GM23248 (cell line): ENCODE measurements around the gene CD5L.

Experiments
- EZH2 ChIP-seq: fragments of 200-600 bp; sonication (generic); IDR thresholded peaks from 2 replicates; pipeline ENCODE4 v1.6.1; 2018; ENCODE audit warnings: antibody characterized with exemption, mild to moderate bottlenecking; ENCODE audit not compliant: insufficient read depth, poor library complexity, severe bottlenecking
- EZH2phosphoT487 ChIP-seq: fragments of 200-600 bp; sonication (generic); IDR thresholded peaks from 2 replicates; pipeline ENCODE4 v1.6.1; 2018; ENCODE audit warnings: antibody characterized with exemption, moderate library complexity, mild to moderate bottlenecking, low read depth; ENCODE audit not compliant: insufficient read depth

DNA sequence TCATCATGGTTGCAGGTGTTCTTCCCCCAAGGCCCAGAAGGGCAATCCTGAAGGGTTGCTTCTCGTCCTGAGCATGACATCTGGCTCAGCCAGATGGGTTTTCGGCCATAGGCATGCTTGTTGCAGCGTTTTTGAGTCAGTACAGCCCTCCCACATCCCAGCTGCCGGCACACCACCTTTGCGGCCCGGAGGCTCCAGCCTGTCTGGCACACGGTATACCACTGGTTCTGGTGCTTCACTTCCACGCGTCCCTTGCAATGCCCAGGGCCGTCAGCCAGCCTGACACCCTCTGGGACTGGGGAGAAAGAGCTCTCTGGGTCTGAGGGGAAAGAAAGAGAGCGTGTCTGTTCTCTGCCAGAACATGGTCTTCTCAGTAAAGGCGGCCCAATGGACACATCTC is 7.2 kb downstream of the CD5L start:
- TF ChIP-seq EZH2phosphoT487 (no peak), EZH2 (no peak)
